Activated CD4-positive, alpha-beta T cell treated with anti-CD3 and anti-CD28 coated beads, Interleukin-2, amount 50 U/mL, for 4 hours (primary cell): ENCODE results near the gene FAM184A.
"Not testable (repeated sequence)": the region's sequence is repeated elsewhere in the genome, so short reads cannot be mapped to it uniquely, and the experiment has no call there.

Experiments
- DNase-seq, 2 experiments: peaks; one replicate each; pipeline ENCODE4 v3.0.0-alpha.2; 2020

Gene FAM184A

GRCh38 chr6:119006974-119007373 lies 71.5 kb downstream of the FAM184A start:
- no peak for DNase-seq

- no peak for DNase-seq
These were observed 76.4 kb downstream of the FAM184A start for GRCh38 chr6:119002069-119002468.

- no peak for DNase-seq
These were observed 78.9 kb downstream of the FAM184A start for GRCh38 chr6:118999494-119000040.

DNA sequence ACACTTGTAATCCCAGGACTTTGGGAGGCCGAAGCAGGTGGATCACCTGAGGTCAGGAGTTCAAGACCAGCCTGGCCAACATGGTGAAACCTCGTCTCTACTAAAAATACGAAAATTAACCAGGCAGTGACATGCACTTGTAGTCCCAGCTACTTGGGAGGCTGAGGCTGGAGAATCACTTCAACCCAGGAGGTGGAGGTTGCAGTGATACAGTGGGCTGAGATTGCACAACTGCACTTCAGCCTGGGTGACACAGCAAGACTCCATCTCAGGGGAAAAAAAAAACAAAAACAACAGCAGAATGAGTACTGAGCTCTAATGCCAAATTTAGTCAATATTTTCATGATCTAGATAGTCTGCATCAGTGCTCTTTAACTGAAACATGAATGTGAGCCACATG lies 81.0 kb downstream of the FAM184A start:
- not testable (repeated sequence) for DNase-seq

GRCh38 chr6:118996289-118996820 lies 82.1 kb downstream of the FAM184A start:
- no peak for DNase-seq

GRCh38 chr6:118993803-118994251 lies 84.6 kb downstream of the FAM184A start:
- no peak for DNase-seq

- DNase-seq: no peak
These were observed 85.1 kb downstream of the FAM184A start for GRCh38 chr6:118993358-118993757.

GRCh38 chr6:118992186-118992795 lies 86.2 kb downstream of the FAM184A start:
- no peak for DNase-seq

DNA sequence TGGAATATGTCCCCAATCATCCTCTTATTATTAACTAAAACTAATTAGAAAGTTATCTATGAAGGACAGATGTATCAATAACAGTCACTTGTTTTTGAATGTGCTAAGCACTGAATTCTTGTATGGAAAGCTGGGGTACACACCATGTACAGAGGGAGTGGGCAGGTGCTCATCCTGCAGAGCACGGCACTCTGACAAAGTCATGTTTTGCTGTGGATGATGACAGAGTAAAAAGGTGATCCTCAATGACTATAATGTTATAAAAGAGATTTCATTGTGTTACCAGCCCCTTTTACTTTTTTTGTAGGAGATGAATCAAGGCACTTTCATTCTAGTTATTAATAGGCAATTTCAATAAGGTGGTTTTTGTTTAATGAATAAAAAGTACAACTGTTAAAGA lies 92.2 kb downstream of the FAM184A start:
- no peak for DNase-seq

DNA sequence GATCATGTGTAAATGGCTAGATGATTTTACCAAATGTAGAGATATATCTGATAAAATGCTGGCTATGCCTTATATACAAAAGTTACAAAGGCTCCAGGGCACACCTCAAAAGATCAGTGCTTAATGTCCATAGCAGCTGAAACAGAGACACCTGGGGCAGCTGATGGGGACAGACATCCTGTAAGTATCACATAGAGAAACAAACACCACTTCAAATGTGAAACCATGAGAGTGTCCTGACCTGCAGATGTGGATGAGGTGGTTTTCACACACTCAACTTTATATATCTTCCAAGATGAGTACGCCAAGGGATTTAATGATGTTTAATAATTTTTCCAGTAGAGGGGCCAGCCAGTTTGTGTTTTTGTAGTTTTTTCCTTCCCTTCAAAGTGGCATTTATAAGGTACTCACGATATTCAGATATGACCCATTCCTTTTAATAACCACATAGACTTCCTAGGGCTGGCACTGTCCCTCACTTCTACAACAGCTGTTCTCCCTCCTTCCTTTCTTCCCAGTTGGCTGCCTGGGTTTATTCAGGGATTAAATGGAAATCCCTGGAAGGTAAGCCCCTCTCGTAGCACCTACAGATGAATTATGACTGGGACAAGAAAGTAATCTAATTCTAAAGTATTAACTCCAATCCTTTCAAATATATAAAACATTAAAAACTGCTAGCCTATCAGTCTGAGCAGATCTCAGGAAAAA lies 93.2 kb downstream of the FAM184A start:
- DNase-seq: no peak

DNA sequence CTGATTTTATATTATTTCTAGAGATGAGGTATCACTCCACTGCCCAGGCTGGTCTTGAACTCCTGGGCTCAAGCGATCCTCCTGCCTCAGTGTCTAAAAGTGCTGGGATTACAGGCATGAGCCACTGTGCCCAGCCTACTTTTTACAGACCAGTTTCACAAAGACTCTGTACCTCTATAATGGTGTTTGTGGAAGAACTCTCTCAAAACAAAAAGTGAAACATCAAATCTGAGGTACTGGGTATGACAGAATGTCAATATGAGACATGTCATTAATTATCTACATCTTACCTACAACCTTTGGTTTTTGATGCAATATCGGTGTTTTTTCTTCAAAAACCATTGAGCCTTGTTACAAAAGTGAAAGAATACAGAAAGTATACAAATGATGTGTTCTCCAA lies 94.1 kb downstream of the FAM184A start:
- no peak for DNase-seq

GRCh38 chr6:118982575-118982911 lies 95.9 kb downstream of the FAM184A start:
- DNase-seq: no peak

GRCh38 chr6:118981884-118982574 lies 96.4 kb downstream of the FAM184A start:
- no peak for DNase-seq

DNA sequence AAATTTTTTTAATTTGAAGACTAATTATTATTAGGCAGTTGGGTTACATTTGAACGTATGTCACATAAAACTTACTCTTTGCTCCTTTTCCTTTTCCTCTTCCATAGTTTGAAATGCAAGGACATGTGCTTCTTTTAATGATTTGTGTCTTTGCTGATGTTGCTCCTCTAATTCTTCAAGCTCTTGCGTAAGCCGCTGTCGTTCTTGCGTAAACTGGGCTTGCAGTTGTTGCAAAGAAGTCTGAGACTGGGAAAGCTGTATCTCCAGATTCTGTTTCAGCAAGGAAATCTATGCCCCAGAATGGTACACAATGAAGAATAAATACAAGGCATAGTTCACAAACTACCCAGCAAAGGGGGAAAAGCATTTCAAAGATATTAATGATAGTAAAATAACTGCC lies 98.4 kb downstream of the FAM184A start:
- no peak for DNase-seq

DNA sequence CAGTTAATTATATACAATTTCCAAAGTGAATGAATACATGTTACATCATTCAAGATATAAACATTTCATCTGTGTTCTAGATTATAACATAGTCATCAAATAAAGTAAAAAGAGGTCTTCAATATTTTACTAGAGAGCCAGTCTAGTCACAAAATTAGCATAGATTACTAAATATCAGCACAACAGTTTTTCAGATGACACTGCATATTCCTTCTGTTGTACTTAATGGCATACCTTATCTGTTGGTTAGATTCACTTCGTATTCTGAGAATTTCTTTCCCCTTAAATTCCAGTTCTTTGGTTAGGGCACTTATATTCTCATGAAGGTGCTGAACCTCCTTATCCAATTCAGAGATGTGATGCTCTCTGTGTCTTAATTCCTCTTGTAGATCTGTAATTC lies 103.7 kb downstream of the FAM184A start:
- DNase-seq: no peak

GRCh38 chr6:118971682-118972081 lies 106.8 kb downstream of the FAM184A start:
- DNase-seq: no peak

- no peak for DNase-seq
These were observed 107.6 kb downstream of the FAM184A start for GRCh38 chr6:118970866-118971265.

GRCh38 chr6:118968416-118968815 lies 110.0 kb downstream of the FAM184A start:
- no peak for DNase-seq

GRCh38 chr6:118967239-118967638 lies 111.2 kb downstream of the FAM184A start:
- DNase-seq: no peak

DNA sequence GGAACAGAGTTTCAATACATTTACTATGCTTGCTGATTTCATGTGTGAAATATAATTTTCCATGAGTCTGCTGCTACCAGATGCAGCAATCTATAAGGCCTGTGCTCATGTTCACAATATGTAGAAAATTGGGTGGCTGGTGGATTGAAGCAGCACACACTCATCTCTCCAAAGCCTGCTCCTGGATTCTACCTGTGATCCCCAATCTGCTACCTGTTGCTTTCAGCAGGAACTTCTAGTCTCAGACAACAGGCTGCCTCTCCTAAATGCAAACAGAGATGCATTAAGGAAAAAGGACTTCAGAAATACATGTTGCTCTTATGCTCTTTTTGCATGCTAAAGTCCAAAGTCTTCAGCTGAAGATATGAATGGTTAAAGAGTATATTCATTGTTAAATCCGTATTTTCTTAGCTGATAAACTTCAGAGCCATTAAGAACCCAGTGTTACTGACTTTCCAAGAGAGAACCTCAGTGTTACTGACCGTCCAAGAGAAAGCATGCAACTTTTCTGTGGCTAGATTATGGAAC lies 112.6 kb downstream of the FAM184A start:
- DNase-seq: no peak

- no peak for DNase-seq
These were observed 113.1 kb downstream of the FAM184A start for GRCh38 chr6:118965371-118965770.

- no peak for DNase-seq
These were observed 115.5 kb downstream of the FAM184A start for GRCh38 chr6:118963003-118963402.

- no peak for DNase-seq
These were observed 118.6 kb downstream of the FAM184A start for GRCh38 chr6:118959903-118960302.
